CD4-positive, alpha-beta memory T cell (primary cell): ENCODE data around the gene ZFPL1. TPM values are rescaled to one million over a fixed set of nuclear protein-coding genes. Genes with fewer than 3 reads are reported as not detected.

Source experiments
- CTCF ChIA-PET: fragments of 350-600 bp; sonication (Branson Sonifier 250); formaldehyde crosslinking; loops from one replicate; lab custom pipeline; 2021; ENCODE audit warnings: inconsistent platforms; ENCODE audit not compliant: partially characterized antibody; lab: Charles Lee
- POLR2A ChIA-PET: fragments of 350-600 bp; sonication (Branson Sonifier 250); formaldehyde crosslinking; loops from one replicate; lab custom pipeline; 2021; ENCODE audit not compliant: partially characterized antibody; lab: Charles Lee
- DNase-seq, 5 donors: peaks; one replicate each; pipeline versions ENCODE4 v3.0.0 to v3.0.0-alpha.2; 2020 to 2022; ENCODE audit warnings: mixed read lengths in 1 of 5
- H3K27ac ChIP-seq: one replicate; pipeline ENCODE4 v1.7.0; 2013; ENCODE audit warnings: low read depth, low read length
- H3K27me3 ChIP-seq: 2 replicates; pipeline ENCODE4 v1.7.0; 2013; ENCODE audit warnings: mild to moderate bottlenecking, low read length, moderate library complexity; ENCODE audit not compliant: insufficient read depth
- H3K36me3 ChIP-seq: 2 replicates; pipeline ENCODE4 v1.7.0; 2013; ENCODE audit warnings: mild to moderate bottlenecking, low read length, moderate library complexity; ENCODE audit not compliant: insufficient read depth
- H3K4me1 ChIP-seq: 2 replicates; pipeline ENCODE4 v1.7.0; 2013; ENCODE audit warnings: mild to moderate bottlenecking, low read length, moderate library complexity; ENCODE audit not compliant: insufficient read depth
- H3K4me3 ChIP-seq, 2 donors: one replicate each; pipeline ENCODE4 v1.7.0; 2013; ENCODE audit warnings: low read length in 2 of 2, mild to moderate bottlenecking in 1 of 2
- H3K9me3 ChIP-seq, 2 donors: one replicate each; pipeline ENCODE4 v1.7.0; 2013; ENCODE audit warnings: low read length in 2 of 2, control low read depth in 1 of 2; ENCODE audit not compliant: control insufficient read depth in 1 of 2
- H3K27ac Mint-ChIP-seq, 7 donors: one replicate each; pipeline ENCODE4 v1.8.0; 2020 to 2021; ENCODE audit warnings: mixed read lengths in 7 of 7, mild to moderate bottlenecking in 6 of 7, inconsistent platforms in 3 of 7, moderate library complexity in 3 of 7
- H3K27me3 Mint-ChIP-seq, 2 donors: one replicate each; pipeline ENCODE4 v1.8.0; 2020 to 2021; ENCODE audit warnings: mixed read lengths in 2 of 2
- H3K36me3 Mint-ChIP-seq, 2 donors: one replicate each; pipeline ENCODE4 v1.8.0; 2020 to 2021; ENCODE audit warnings: mixed read lengths in 2 of 2, inconsistent platforms in 1 of 2, mild to moderate bottlenecking in 1 of 2
- H3K4me1 Mint-ChIP-seq, 4 donors: one replicate each; pipeline ENCODE4 v1.8.0; 2020 to 2021; ENCODE audit warnings: mixed read lengths in 4 of 4, mild to moderate bottlenecking in 1 of 4
- H3K4me3 Mint-ChIP-seq, 8 donors: one replicate each; pipeline ENCODE4 v1.8.0; 2020 to 2021; ENCODE audit warnings: mixed read lengths in 8 of 8, mild to moderate bottlenecking in 7 of 8, moderate library complexity in 6 of 8, inconsistent platforms in 3 of 8
- H3K9me3 Mint-ChIP-seq, 8 donors: one replicate each; pipeline ENCODE4 v1.8.0; 2020 to 2021; ENCODE audit warnings: mixed read lengths in 8 of 8, mild to moderate bottlenecking in 5 of 8, inconsistent platforms in 3 of 8, moderate library complexity in 1 of 8
- intact Hi-C: fragments of 100-400 bp; cut with micrococcal nuclease; formaldehyde crosslinking; loops from one replicate; pipeline ENCODE4 v1.15.1; 2023
- polyA plus RNA-seq, 2 donors: library from polyadenylated mRNA; unstranded; fragments of 300-500 nt; fragmentation: Illumina TruSeq; gene quantifications; one replicate each; pipeline ENCODE4 v1.2.3, GENCODE V29; 2021
- total RNA-seq, 2 experiments: library from RNA; stranded (reverse); gene quantifications; one replicate each; pipeline ENCODE4 v1.2.3, GENCODE V29; 2021

The ZFPL1 gene
- total and polyA plus RNA-seq, 4 experiments from 2014 or later, result 28.7 to 51.9 (median 39.8) TPM

- ChIA-PET POLR2A (interaction anchor here (1.0 to 3.7 kb wide), 4 partner anchors 17 to 92 kb away, joined by 3 to 21 read pairs (median 10); partner anchors contain the start of genes ARL2, FAU, MRPL49 and SYVN1), CTCF (interaction anchor here (0.9 kb wide), 1 partner anchor 30 kb away, joined by 3 read pairs; no protein-coding TSS in a partner anchor)
- Histone ChIP-seq H3K36me3 (peaks cover 6% of the 10 kb centered on the region), H3K4me1 (peaks cover 37% of the 10 kb centered on the region), H3K9me3 (no peaks in the 10 kb centered on the region), H3K27ac (no peak overlapping the region), H3K27me3 (no peaks in the 10 kb centered on the region), H3K4me3 (no peak overlapping the region)
- Mint-ChIP-seq H3K4me3 (peak overlapping the region in 5 of 8 donors; percentile 82 to 89 (median 86)), H3K4me1 (peaks cover 8 to 41% (median 24%) of the 10 kb centered on the region in 4 donors), H3K9me3 (no peaks in the 10 kb centered on the region), H3K27ac (peak overlapping the region in 1 of 7 donors; percentile 54), H3K36me3 (peaks cover 2 to 11% of the 10 kb centered on the region in 2 donors), H3K27me3 (no peaks in the 10 kb centered on the region)
- no peak for DNase-seq
- intact Hi-C loops, result no loop called here
These were observed 41.1 kb upstream of the ZFPL1 start for GRCh38 chr11:65042891-65043290.

DNA sequence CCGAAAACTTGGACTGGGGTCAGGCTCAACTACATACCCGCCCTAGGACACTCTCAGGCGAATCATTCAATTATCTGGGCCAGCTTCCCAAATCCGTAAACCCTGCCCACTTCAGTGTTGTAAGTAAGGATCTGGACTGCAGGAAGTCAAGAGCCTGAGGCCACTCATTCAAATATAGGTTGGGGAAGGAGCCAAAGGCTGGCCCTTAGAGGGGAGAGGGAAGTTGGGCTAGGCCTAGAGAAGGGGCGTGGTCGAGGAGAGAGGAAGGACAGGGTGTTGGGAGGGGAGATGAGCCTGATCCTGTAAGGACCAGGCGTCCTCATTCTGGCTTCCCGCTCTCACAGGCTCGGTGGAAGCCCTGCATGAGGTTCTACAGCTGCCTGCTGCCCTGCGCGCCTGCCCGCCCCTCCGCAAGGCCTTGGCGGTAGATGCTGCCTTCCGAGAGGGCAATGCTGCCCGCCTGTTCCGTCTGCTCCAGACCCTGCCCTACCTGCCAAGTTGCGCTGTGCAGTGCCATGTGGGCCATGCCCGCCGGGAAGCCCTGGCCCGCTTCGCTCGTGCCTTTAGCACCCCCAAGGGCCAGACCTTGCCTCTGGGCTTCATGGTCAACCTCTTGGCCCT lies 40.0 kb upstream of the ZFPL1 start:
- POLR2A ChIA-PET, result interaction anchor here (3.6 kb wide), 1 partner anchor 91 kb away, joined by 21 read pairs; the partner anchor contains the start of gene SYVN1
- Histone ChIP-seq H3K4me1 (peaks cover 43% of the 10 kb centered on the region), H3K9me3 (no peaks in the 10 kb centered on the region), H3K27ac (no peak overlapping the region), H3K4me3 (no peak overlapping the region), H3K27me3 (no peaks in the 10 kb centered on the region), H3K36me3 (peaks cover 6% of the 10 kb centered on the region)
- Mint-ChIP-seq H3K36me3 (peaks cover 0 to 10% of the 10 kb centered on the region in 2 donors), H3K27me3 (no peaks in the 10 kb centered on the region), H3K4me1 (peaks cover 8 to 49% (median 30%) of the 10 kb centered on the region in 4 donors), H3K9me3 (no peaks in the 10 kb centered on the region), H3K27ac (no peak overlapping the region), H3K4me3 (peak overlapping the region in 1 of 8 donors; percentile 45)
- intact Hi-C loops, result no loop called here
- CTCF ChIA-PET, result no interaction called here
- DNase-seq, result no peak

- Mint-ChIP-seq H3K27me3 (no peaks in the 10 kb centered on the region), H3K27ac (peak overlapping the region in 1 of 7 donors; percentile 15), H3K4me3 (no peak overlapping the region), H3K36me3 (peaks cover 0 to 10% of the 10 kb centered on the region in 2 donors), H3K4me1 (peaks cover 8 to 49% (median 30%) of the 10 kb centered on the region in 4 donors), H3K9me3 (no peaks in the 10 kb centered on the region)
- CTCF ChIA-PET, result interaction anchor here (0.8 to 1.3 kb wide), 3 partner anchors 9 to 33 kb away, joined by 3 to 4 read pairs (median 3); no protein-coding TSS in a partner anchor
- DNase-seq, result no peak
- Histone ChIP-seq H3K9me3 (no peaks in the 10 kb centered on the region), H3K27me3 (no peaks in the 10 kb centered on the region), H3K4me3 (no peak overlapping the region), H3K4me1 (peaks cover 40% of the 10 kb centered on the region), H3K36me3 (peaks cover 6% of the 10 kb centered on the region), H3K27ac (no peak overlapping the region)
- POLR2A ChIA-PET, result no interaction called here
- intact Hi-C loops, result no loop called here
These were observed 39.0 kb upstream of the ZFPL1 start for GRCh38 chr11:65045061-65045460.

DNA sequence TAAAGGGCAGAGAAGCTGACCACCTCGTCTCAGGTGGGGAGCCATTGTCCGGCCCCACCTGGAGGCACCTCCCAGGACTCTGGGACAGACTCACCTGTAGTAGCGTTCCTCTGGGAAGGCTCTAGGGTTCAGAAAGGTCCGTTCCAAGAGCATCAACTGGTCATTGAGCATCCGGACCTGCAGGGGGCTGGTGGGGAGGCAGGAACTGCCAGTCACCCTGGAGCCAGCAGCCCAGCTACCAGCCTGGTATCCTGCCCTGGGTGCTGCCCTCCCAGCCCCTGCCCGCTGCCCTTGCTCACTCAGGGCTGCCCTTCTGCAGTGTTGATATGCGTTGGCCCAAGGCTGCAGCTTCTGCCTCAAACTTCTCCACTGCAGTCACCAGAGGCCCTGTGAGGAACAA lies 38.3 kb upstream of the ZFPL1 start:
- Histone ChIP-seq H3K9me3 (no peaks in the 10 kb centered on the region), H3K27ac (no peak overlapping the region), H3K36me3 (peaks cover 6% of the 10 kb centered on the region), H3K4me1 (peaks cover 33% of the 10 kb centered on the region), H3K4me3 (no peak overlapping the region), H3K27me3 (no peaks in the 10 kb centered on the region)
- Mint-ChIP-seq H3K27ac (no peak overlapping the region), H3K9me3 (no peaks in the 10 kb centered on the region), H3K4me1 (peaks cover 7 to 44% (median 28%) of the 10 kb centered on the region in 4 donors), H3K36me3 (peaks cover 0 to 8% of the 10 kb centered on the region in 2 donors), H3K27me3 (no peaks in the 10 kb centered on the region), H3K4me3 (peak overlapping the region in 1 of 8 donors; percentile 46)
- intact Hi-C loops, result no loop called here
- ChIA-PET CTCF (interaction anchor here (0.8 to 1.3 kb wide), 3 partner anchors 10 to 33 kb away, joined by 3 to 4 read pairs (median 3); no protein-coding TSS in a partner anchor), POLR2A (interaction anchor here (0.6 to 1.1 kb wide), 2 partner anchors 72 to 618 kb away, joined by 3 read pairs; partner anchors contain the start of gene ZNHIT2)
- DNase-seq, result no peak

DNA sequence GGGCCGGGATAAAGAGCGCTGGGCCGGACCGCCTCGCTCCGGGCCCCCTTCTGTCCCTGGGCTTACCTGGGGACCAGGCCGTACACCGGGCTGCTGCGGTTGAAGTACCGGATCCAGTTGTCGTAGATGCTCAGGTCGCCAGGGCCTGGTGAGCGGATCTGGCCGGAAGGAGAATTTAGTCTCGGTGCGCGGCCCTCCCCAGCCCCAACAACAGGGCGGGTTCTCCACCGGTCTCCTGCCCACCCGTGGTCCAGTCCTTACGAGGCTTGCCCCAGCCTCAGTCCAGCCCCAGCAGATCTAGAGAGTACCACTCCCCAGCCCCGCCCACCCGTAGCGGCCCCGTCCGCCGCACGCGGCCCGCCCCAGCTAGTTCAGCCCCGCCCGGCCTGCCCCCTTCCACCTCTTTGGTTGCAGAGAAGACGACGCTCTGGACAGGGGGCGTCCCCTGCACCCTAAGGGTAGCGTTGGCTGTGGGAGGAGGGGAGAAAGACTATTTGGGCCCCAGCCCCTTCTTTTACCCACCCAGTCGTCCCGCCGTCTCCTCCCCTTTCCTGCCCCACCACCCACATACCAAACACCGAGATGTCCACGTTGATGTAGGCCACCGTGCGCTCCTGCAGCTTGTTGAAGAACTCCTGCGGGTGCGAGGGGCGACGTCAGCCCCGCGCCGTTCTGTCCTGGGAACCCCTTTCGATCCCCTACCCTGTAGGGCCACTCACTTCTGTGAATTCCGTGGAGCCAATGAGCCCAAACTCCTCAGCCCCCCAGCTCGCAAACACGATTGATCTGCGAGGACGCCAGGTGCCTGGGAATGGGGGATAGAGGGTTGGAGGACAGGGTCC lies 36.2 kb upstream of the ZFPL1 start:
- intact Hi-C loops, result no loop called here
- ChIA-PET CTCF (no interaction called here), POLR2A (interaction anchor here (0.7 to 1.7 kb wide), 3 partner anchors 27 to 49 kb away, joined by 3 to 7 read pairs (median 4); partner anchors contain the start of genes ARL2 and VPS51)
- H3K4me3 Mint-ChIP-seq, result peak overlapping the region; percentile 82 to 90 (median 84)
- no peaks in the 10 kb centered on the region for H3K27me3 ChIP-seq
- H3K9me3 Mint-ChIP-seq, result no peaks in the 10 kb centered on the region
- H3K4me1 Mint-ChIP-seq, result peaks cover 3 to 30% (median 18%) of the 10 kb centered on the region in 4 donors
- H3K27ac ChIP-seq, result peak overlapping the region; percentile 48
- DNase-seq, result no peak
- no peaks in the 10 kb centered on the region for H3K27me3 Mint-ChIP-seq
- peak overlapping the region; percentile 47 to 94 (median 83) for H3K27ac Mint-ChIP-seq
- peaks cover 6% of the 10 kb centered on the region for H3K36me3 ChIP-seq
- H3K4me1 ChIP-seq, result peaks cover 25% of the 10 kb centered on the region
- peak overlapping the region; percentile 22 to 54 for H3K4me3 ChIP-seq
- H3K9me3 ChIP-seq, result no peaks in the 10 kb centered on the region
- H3K36me3 Mint-ChIP-seq, result peaks cover 0 to 5% of the 10 kb centered on the region in 2 donors

DNA sequence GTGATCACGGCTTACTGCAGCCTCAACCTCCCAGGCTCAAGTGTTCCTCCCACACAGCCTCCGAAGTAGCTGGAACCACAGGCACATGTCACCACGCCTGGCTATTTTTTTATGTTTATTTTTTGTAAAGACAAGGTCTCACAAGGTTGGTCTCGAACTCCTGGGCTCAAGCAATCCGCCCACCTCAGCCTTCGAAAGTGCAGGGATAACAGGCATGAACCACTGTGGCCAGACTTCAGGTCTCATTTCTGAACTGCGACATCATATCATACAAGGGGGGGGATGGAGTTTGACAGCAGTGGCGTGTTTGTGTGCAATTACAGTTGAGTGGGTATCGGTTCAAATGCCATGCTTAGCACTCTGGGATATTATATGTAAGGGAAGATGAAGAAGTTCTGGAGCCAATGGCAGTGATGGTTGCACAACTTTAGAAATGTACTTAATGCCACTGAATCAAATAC lies 32.6 kb upstream of the ZFPL1 start:
- intact Hi-C loops, result no loop called here
- no peaks in the 10 kb centered on the region for H3K36me3 ChIP-seq
- Mint-ChIP-seq H3K9me3 (no peaks in the 10 kb centered on the region), H3K27me3 (no peaks in the 10 kb centered on the region), H3K4me3 (no peak overlapping the region), H3K4me1 (peaks cover 13 to 36% (median 26%) of the 10 kb centered on the region in 4 donors), H3K36me3 (no peaks in the 10 kb centered on the region), H3K27ac (no peak overlapping the region)
- H3K4me1 ChIP-seq, result peaks cover 30% of the 10 kb centered on the region
- H3K4me3 ChIP-seq, result no peak overlapping the region
- H3K9me3 ChIP-seq, result no peaks in the 10 kb centered on the region
- H3K27me3 ChIP-seq, result no peaks in the 10 kb centered on the region
- no peak for DNase-seq
- no peak overlapping the region for H3K27ac ChIP-seq
- CTCF ChIA-PET, result interaction anchor here (0.6 to 0.7 kb wide), 2 partner anchors 53 to 537 kb away, joined by 3 to 4 read pairs; no protein-coding TSS in a partner anchor
- POLR2A ChIA-PET, result no interaction called here
